HFFc6 (cell line): Measurements from ENCODE around the gene TIGD1. TPM values are rescaled to one million over a fixed set of nuclear protein-coding genes. Genes with fewer than 3 reads are reported as not detected.
A peak's percentile ranks its signal among the peaks of the same experiment; 100 is the strongest.

ENCODE experiments used
- DNase-seq: peaks from one replicate; pipeline ENCODE4 v3.0.0-alpha.2; 2018
- H3K27ac Mint-ChIP-seq: 2 replicates; pipeline ENCODE4 v1.8.0; 2020; ENCODE audit warnings: mild to moderate bottlenecking, mixed read lengths
- H3K27me3 Mint-ChIP-seq: 2 replicates; pipeline ENCODE4 v1.8.0; 2021; ENCODE audit warnings: mild to moderate bottlenecking, moderate library complexity, mixed read lengths; ENCODE audit not compliant: insufficient read depth
- H3K36me3 Mint-ChIP-seq: 2 replicates; pipeline ENCODE4 v1.8.0; 2021; ENCODE audit warnings: low read depth, mixed read lengths
- H3K4me1 Mint-ChIP-seq: 2 replicates; pipeline ENCODE4 v1.8.0; 2020; ENCODE audit warnings: low read depth, mixed read lengths
- H3K4me3 Mint-ChIP-seq: 2 replicates; pipeline ENCODE4 v1.8.0; 2020; ENCODE audit warnings: mild to moderate bottlenecking, moderate library complexity, mixed read lengths
- H3K9me3 Mint-ChIP-seq: 2 replicates; pipeline ENCODE4 v1.8.0; 2020; ENCODE audit warnings: mild to moderate bottlenecking, mixed read lengths
- long read RNA-seq: library from polyadenylated mRNA; unstranded; transcript quantifications from one replicate; pipeline ENCODE4 v2.0.0, GENCODE V29; 2019
- total RNA-seq, 6 experiments: library from RNA; stranded (reverse); fragmentation: NEBNext Ultra II Directional; extraction: Animal tissue kit (Norgen Biotek cat#: 25700); gene quantifications; 2 replicates in 1 of 6; 3 replicates in 5 of 6; pipeline ENCODE4 v1.2.3, GENCODE V29; 2021
- TF ChIP-seq, protein P1 (sequence below): fragments of 200-600 bp; sonication (generic); IDR thresholded peaks from 2 replicates; pipeline ENCODE4 v1.5.0; 2021; ENCODE audit warnings: antibody characterized with exemption, mild to moderate bottlenecking

The TIGD1 gene
- total RNA-seq: 1 to 10 TPM; 2.9 to 3.7 (median 3.1) TPM
- long read RNA-seq, partial matches to known transcripts: 0 of 1 reads
- long read RNA-seq, other reads (novel, unspliced or antisense): 0 of 1 reads

DNA sequence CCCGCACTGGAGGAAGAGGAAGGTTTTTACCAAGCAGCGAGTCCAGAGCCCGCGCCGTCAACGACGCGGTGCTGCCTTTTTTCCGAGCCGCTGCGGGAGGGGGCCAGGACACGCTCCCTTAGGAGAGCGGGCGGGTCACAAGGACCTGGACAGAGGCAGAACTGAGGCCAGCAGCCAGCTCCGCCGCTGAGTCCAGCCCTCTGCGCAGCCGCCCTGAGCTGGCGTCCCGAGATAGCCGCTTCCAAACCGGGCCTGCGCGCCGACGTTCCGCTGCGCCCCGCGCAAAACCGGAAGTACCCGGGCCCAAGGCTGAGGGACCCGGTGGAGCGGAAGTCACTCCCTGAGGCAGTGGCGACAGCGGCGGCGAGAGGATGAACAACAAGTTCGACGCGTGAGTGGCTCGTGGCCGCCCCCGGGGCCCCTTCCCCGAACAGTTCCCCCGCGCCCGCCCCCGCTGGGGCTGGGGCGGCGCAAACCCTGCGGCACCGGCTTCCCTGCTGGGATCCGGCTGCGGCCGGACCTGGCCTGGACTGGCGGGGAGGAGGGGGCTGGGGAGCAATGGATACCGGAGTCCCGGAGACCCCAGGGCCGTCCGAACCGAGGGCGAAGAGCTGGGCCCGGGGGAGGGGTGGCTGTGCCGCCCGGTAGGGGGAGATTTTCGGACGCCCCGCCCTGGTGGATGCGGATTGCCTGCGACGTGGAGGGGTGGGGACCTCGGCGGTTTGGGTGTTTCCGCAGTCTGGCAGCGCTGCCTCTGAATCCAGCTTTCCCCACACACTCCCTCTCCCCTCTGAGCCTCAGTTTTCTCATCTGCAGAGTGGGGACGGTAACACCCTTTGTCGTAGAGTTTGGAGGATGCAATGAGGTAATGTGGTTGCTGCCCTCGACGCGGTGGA, at the start of gene TIGD1, which contains the start of gene EIF4E2:
Gene TIGD1, minus strand, starts transcription at position 204 of the 896 bp plus-strand sequence. CDS start 675 bp downstream, outside the sequence.
Gene EIF4E2, plus strand, starts transcription at position 336 of the 896 bp plus-strand sequence. Its CDS starts 36 bp downstream, at position 372.
- peak; percentile 93 for DNase-seq
- TF ChIP-seq, protein P1, sequence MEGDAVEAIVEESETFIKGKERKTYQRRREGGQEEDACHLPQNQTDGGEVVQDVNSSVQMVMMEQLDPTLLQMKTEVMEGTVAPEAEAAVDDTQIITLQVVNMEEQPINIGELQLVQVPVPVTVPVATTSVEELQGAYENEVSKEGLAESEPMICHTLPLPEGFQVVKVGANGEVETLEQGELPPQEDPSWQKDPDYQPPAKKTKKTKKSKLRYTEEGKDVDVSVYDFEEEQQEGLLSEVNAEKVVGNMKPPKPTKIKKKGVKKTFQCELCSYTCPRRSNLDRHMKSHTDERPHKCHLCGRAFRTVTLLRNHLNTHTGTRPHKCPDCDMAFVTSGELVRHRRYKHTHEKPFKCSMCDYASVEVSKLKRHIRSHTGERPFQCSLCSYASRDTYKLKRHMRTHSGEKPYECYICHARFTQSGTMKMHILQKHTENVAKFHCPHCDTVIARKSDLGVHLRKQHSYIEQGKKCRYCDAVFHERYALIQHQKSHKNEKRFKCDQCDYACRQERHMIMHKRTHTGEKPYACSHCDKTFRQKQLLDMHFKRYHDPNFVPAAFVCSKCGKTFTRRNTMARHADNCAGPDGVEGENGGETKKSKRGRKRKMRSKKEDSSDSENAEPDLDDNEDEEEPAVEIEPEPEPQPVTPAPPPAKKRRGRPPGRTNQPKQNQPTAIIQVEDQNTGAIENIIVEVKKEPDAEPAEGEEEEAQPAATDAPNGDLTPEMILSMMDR: peak; percentile 75
- peaks cover 34% of the 10 kb centered on the region for H3K36me3 Mint-ChIP-seq
- H3K4me3 Mint-ChIP-seq: peak within 1 kb of the TSS; percentile 98
- peak within 1 kb of the TSS; percentile 97 for H3K27ac Mint-ChIP-seq
- H3K9me3 Mint-ChIP-seq: no peaks in the 10 kb centered on the region; the same call in 1 of the 2 replicates
- peaks cover 51% of the 10 kb centered on the region for H3K4me1 Mint-ChIP-seq
- H3K27me3 Mint-ChIP-seq: peaks cover 4% of the 10 kb centered on the region

DNA sequence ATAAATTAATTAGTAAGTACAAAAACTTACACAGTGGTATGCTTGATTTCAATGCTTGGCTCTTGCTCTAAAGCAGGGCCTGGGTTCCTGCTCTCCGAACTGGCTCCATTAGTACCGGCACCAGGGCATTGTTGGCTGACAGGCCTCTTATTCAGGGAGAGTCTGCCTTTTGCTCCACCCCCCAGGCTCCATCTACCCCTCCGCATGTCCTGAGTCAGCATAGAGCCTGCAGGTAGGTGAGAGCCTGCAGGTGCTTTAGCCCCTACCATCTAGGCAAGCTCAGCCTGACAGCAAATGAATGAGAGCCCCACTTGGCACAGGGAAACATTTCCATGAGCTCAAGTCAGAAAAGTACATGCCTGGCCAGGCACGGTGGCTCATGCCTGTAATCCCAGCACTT, 47.9 kb upstream of the TIGD1 start:
- H3K9me3 Mint-ChIP-seq: no peaks in the 10 kb centered on the region
- DNase-seq: no peak
- no peaks in the 10 kb centered on the region for H3K36me3 Mint-ChIP-seq
- no peak overlapping the region for H3K4me3 Mint-ChIP-seq
- H3K4me1 Mint-ChIP-seq: peaks cover 4% of the 10 kb centered on the region
- TF ChIP-seq, protein P1: no peak
- H3K27me3 Mint-ChIP-seq: peaks cover 9% of the 10 kb centered on the region
- no peak overlapping the region for H3K27ac Mint-ChIP-seq

DNA sequence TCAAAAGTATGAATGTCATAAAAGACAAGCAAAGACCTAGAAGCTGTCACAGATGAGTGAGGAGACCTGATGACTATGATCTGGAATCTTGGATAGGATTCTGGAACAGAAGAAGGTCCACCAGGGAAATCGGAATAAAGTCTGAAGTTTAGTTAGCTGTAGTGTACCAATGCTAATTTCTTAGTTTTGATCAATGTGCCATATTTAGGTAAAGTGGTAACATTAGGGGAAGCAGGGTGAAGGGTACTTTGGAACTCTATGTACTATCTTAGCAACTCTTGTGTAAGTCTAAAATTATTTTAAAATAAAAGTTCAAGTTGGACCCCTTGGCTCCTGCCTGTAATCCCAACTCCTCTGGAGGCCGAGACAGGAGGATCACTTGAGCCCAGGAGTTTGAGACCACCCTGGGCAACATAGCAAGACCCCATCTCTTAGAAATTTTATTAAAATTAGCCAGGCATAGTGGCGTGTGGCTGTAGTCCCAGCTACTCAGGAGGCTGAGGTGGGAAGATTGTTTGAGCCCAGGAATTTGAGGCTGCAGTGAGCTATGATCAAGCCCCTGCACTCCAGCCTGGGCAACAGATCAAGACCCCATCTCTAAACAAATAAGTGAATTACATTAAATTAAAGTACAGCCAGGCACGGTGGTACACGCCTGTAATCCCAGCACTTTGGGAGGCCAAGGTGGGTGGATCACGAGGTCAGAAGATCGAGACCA, 47.2 kb upstream of the TIGD1 start:
- TF ChIP-seq, protein P1: no peak
- Mint-ChIP-seq H3K36me3 (no peaks in the 10 kb centered on the region), H3K27me3 (peaks cover 7% of the 10 kb centered on the region), H3K4me3 (no peak overlapping the region), H3K27ac (no peak overlapping the region), H3K9me3 (no peaks in the 10 kb centered on the region), H3K4me1 (peaks cover 12% of the 10 kb centered on the region)
- DNase-seq: no peak

DNA sequence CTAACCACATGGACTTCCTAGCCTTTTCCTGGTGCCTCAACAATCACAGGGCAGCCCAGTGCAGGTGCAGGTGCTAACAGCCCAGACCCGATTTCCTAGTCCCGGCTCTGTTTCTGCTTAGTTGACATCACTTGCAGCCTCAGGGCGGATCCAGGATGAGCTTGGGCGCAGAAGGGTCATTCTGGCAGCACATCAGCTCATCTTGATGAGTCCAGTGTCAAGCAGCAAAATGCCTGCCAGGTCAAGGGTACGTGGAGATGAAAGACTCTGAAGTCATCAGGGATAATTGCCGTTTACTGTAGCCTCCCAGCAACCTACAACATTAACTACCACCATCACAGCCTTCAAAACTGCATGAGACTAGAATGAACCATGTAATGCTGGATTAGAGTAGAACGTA, 43.6 kb upstream of the TIGD1 start:
- peak overlapping the region; percentile 97; the same call in 1 of the 2 replicates for H3K27ac Mint-ChIP-seq

More for the DNA sequence above, 43.6 kb upstream of the TIGD1 start:
- TF ChIP-seq, protein P1: no peak
- no peaks in the 10 kb centered on the region for H3K36me3 Mint-ChIP-seq
- H3K4me1 Mint-ChIP-seq: peaks cover 17% of the 10 kb centered on the region
- H3K27me3 Mint-ChIP-seq: peaks cover 9% of the 10 kb centered on the region
- no peak overlapping the region for H3K4me3 Mint-ChIP-seq
- DNase-seq: no peak
- no peaks in the 10 kb centered on the region for H3K9me3 Mint-ChIP-seq
